ENCODE measurements around the gene UBE2E1.

Gene UBE2E1

DNA sequence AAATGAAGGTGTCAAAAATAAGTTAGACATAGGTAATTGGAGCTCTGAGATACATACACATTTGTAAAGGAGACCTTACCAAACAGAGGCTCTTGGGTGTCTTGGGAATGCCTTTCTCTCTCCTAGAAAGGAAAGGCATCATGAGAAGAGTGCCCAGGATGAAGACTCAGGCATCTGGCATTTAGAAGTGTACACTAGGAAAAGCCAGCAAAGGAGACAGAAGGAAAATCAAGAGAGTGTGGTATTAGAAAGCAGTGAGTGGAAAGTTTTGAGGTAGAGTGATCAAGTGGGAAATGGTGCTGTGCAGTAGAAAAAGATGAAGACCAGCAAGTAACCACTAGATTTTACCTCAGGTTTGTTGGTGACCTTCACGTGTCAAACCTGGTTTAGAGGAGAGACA, 16.1 kb downstream of the UBE2E1 start:
- DNase-seq (ENCODE audit: low spot score) = no peak

GRCh38 chr3:23822559-23822958, 16.8 kb downstream of the UBE2E1 start:
- no peak for DNase-seq (ENCODE audit: low spot score)

GRCh38 chr3:23823620-23824019, 17.9 kb downstream of the UBE2E1 start:
- DNase-seq (ENCODE audit: low spot score) = no peak

- DNase-seq (ENCODE audit: low spot score) = no peak
Measured at GRCh38 chr3:23824699-23825444, 19.1 kb downstream of the UBE2E1 start.

DNA sequence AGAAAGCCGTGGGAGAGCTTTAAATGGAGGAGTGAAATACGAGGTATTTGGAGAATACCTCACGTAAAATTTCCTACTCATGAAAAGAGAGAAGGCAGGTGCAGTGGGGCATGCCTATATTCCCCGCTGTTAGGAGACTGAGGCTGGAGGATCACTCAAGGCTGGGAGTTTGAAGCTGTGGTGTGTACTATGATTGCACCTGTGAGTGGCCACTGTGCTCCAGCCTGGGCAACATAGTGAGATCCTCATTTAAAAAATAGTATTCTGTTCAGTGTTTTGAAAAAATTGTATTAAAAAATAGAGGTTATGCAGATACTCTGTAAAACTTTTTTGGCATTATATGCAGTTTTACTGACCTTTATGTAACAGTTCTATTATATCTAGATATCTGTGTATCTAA, 20.0 kb downstream of the UBE2E1 start:
- DNase-seq (ENCODE audit: low spot score) = no peak

DNA sequence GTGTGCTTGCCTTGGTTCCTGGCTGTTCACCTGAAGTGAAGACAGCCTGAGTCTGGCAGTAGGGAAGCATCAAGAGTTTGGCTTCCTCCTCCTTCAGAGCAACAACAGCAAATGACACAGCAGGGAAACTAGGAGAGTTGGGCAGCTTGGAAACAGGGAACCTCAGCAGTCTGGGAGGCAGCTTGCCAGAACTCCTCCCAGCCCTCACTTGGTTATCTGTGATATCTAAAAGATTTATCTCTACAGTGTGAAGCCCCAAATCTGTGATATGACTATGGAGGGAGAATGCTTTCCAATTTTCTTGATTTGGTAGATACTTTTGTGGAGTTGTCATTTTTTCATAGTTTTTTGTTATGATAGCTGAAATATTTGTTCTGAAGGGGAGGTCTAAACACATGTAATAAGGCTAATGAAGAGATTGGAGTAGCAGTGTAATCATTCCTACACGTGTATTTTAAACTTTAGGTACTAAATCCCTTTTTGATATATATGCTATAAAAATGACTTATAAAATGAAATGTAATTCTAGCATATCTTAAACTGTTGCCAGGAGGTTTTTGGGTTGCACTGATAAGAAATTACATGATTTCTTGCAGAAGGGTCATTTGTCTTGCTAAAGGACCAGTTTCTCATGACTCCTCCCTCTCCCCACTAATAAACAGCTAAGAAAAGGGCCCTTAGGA, 20.8 kb downstream of the UBE2E1 start:
- no peak for DNase-seq (ENCODE audit: low spot score)

DNA sequence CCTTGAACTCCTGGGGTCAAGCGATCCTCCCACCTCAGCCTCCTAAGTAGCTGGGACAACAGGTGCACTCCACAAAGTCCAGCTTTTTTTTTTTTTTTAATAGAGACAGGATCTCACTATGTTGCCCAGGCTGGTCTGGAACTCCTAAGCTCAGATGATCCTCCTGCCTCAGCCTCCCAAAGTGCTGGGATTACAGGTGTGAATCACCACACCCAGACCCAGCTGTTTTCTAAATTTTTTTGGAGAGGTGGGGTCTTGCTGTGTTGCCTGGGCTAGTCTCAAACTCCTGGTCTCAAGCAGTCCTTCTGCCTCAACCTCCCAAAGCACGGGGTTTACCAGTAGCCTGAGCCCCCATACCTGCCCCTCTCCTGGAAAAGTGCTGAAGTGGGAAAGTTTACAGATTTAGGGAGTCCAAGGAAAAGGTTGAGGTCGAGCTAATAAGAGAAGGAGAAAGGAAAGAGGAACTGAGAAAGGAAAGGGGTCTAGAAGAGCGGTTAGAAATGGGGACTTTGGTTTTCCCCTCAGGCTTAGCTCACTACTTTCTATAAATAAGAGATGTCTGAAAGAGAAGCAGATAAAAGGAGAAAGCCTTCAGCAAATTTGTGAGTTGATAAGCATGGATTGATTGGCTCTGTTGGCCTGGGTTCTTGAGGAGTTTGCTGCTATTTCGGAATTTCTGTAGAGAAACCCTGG, 23.6 kb downstream of the UBE2E1 start:
- DNase-seq (ENCODE audit: low spot score) = no peak

DNA sequence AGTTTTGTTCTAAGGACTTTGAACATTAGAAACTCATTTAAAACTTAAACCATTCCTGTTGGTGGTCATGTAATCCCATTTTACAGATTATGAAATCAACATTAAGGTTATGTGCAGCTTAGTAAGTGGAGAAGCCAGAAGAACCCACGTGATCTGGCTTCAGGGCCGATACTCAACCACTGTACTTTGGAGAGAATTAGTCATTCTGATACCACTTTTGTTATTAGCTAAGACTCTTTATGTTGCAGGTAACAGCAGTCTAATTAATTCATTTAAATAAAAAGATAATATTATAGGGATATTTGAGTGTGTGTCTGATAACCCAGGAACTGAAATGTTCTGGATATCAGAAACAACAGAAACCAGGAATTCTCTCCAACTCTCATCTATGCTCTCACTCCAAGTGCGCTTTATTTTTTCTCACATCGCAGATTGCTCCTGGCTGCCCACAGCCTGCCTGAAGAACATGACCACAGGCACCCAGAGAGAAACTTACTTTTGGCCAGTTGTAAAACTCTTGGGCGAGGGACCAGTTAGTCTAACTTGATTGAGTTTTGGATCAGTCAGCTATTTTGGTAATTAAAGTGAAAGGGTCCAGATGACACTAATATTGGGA, 25.2 kb downstream of the UBE2E1 start:
- DNase-seq (ENCODE audit: low spot score) = no peak

- DNase-seq (ENCODE audit: low spot score) = no peak
Measured at GRCh38 chr3:23831517-23832394, 26.0 kb downstream of the UBE2E1 start.

- no peak for DNase-seq (ENCODE audit: low spot score)
Measured at GRCh38 chr3:23832523-23832922, 26.8 kb downstream of the UBE2E1 start.

DNA sequence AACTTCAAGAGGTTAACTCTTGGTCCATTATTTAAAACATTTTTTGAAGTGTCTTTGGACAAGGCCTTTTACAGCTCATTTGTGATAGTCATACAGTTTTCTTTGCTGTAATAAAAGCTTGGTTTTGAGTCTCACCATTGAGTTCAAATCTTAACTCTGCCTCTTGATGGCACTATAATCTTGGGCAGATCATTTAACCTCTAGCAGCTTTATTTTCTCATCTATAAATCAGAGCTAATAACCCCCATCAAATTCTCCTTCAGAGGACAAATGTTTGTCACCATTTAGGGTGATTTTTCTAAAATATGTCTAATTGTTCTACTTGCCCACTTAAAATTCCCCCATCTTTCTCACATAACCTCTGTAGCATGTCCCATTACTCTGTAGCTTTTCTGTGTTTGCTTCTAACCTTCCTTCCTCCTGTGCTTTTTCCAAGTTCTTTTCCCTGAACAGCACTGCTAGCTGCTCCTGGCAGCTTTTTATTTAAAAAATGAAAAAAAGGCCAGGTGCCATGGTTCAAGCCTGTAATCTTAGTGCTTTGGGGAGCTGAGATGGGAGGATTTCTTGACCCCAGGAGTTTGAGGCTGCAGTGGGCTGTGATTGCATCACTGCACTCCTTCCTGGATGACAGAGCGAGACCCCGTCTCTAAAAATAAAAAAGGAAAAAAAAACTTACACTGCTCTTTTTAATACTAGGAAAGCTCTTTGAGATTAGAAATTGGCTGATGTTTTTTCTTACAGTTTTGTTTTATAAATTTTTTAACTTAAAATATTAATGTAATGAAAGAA, 28.5 kb downstream of the UBE2E1 start:
- DNase-seq (ENCODE audit: low spot score) = no peak

GRCh38 chr3:23835087-23835486, 29.3 kb downstream of the UBE2E1 start:
- no peak for DNase-seq (ENCODE audit: low spot score)

GRCh38 chr3:23835802-23836201, 30.0 kb downstream of the UBE2E1 start:
- DNase-seq (ENCODE audit: low spot score) = no peak

- no peak for DNase-seq (ENCODE audit: low spot score)
Measured at GRCh38 chr3:23836536-23837230, 30.9 kb downstream of the UBE2E1 start.

- no peak for DNase-seq (ENCODE audit: low spot score)
Measured at GRCh38 chr3:23837286-23837685, 31.5 kb downstream of the UBE2E1 start.

- DNase-seq (ENCODE audit: low spot score) = no peak
Measured at GRCh38 chr3:23837691-23838090, 31.9 kb downstream of the UBE2E1 start.

DNA sequence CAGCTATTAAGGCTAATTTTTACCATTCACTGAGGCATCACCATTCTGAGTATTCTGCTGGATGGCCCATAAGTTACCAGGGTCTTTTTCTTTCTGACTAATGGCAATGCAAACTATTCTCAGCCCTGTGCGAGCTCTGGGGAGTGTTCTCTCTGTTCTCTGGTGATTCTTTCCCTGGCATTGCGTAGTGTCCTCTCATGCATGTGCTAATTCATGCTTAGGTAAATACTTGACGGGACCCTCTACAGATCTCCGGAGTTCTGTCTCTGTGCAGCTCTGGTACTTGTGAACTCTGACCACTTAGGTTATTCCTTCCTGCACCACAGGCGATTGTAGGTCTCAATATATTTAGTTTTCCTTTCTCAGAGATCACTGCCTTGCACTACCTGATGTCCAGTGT, 34.8 kb downstream of the UBE2E1 start:
- no peak for DNase-seq (ENCODE audit: low spot score)

DNA sequence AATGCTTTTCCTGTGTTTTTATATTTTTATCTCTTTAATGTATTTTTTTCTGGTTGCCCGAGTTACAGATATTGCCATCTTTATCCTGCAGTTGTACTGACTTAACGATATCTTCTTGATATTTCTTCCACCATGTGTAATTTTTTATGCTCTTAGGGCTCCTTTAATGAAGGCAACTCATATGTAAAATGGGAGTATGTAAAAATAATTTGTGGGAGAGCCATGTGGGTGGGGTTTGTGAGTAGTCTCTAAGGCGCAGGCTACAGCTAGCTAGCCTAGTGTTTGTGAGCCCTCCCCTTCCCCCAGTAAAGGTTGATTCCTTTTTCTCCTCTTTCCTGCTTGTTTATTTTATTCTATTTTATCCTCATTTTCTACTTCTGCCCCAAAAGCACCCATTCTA, 38.1 kb downstream of the UBE2E1 start:
- DNase-seq (ENCODE audit: low spot score) = no peak

DNA sequence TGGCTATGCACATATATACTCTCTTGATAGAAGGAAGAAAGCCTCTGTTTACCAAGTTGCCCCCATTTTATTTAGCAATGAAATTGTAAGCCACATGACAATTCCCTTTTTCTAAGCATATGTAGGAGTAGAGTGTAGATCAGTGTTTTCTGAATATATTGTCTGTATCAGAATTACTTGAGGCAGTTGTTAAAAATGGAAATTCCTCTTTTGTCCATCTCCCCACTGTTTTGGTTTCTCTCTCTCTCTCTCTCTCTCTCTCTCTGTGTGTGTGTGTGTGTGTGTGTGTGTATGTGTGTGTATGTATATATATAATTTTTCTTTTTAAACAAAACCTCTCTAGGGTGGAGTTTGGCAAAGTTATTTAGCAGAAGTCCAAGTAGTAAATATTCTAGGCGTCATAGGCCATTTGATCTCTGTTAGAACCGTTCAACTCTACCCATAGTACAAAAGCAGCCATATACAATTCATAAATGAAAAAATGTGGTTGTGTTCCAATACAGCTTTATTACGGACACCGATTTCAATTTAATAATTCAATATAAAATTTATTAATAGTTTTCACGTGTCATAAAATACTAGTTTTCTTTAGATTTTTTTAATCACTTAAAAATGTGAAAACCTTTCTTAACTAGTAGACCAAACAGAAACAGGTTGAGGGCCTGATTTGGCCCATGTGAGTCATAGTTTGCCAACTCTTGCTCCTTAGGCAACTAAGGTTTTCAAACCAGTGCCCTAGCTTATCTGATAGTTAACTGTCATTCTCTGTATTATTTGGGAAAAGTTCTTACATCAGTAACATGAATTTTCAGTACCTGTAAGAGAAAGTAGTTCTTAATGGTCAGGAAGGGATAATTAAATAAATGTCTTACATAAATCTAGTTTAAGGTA, 39.8 kb downstream of the UBE2E1 start:
- no peak for DNase-seq (ENCODE audit: low spot score)

All from globus pallidus (tissue), 1 donor.